Melanocyte of skin (primary cell): ENCODE results near the gene GDI2. TPM values are rescaled to one million over a fixed set of nuclear protein-coding genes. Genes with fewer than 3 reads are reported as not detected.

Source experiments
- total RNA-seq, 2 donors: library from RNA; depleted of rRNA; stranded (reverse); fragments of >200 nt; gene quantifications; 2 replicates each; pipeline ENCODE4 v1.2.3, GENCODE V29; 2012

Gene GDI2
- 100 to 1,000 TPM; 338 to 573 TPM for total RNA-seq

GRCh38 chr10:5813341-5814109 lies at the start of gene GDI2:
TSS of gene GDI2 (minus strand) at chr10:5813434. CDS start at chr10:5813258, 176 bp downstream.

Other genes starting within 250 kb of the GDI2 start
- 10 to 100 TPM; 20.0 TPM for gene ASB13, start 146.8 kb downstream of the GDI2 start, total RNA-seq
- 10 to 100 TPM; 61.6 to 97.9 TPM for gene TASOR2, start 128.6 kb downstream of the GDI2 start, total RNA-seq
- 10 to 100 TPM in 1 of 2 donors, 1 to 10 TPM in 1; 8.9 to 11.3 TPM for gene ANKRD16, start 76.5 kb upstream of the GDI2 start, total RNA-seq
- gene FBH1, start 76.8 kb upstream of the GDI2 start, total RNA-seq, result 10 to 100 TPM; 69.5 to 96.2 TPM
- gene IL15RA, start 164.1 kb upstream of the GDI2 start, total RNA-seq, result under 1 TPM; under 0.01 to 1.00 TPM
- not detected for gene IL2RA, start 248.9 kb upstream of the GDI2 start, total RNA-seq